ENCODE data around the gene CCDC192.

DNA sequence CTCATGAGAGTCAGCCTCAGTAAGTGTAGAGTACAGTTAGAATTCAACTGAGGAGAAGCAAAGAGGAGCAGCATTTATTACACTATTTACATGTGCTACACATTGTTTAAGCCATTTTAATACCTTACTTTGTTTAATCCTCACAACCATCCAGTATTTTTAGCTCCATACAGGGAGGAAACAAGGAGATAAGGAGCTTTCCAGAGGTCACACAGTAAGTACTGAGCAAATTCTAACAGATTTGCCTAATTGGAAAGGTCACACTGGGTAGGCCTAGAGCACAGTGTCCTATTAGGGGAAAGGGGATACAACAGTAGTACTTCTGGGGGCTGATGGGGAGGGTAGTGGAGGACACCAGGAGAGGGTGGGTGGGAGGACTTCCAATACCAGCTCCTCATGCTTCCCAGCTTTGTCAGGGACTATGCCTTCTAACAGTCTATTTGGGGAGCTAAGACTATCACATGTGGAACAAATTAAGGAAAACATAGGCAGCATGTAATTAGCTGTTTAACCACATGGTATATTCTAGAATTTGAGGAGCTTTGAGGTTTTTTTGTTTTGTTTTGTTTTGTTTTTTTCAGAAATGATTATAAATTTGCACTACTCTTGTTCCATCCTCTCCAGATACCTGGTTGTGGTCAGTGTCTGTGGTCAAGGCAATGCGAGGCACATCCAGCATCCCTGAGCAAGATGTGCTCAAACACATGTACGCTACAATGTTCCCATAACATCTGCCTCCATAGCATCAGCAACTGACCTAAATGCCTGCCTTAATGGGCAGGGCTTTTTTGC is 284.4 kb downstream of the CCDC192 start:
- TF ChIP-seq INSM2 (tag by site-specific recombination; IDR thresholded peaks at IDR 0.05) (no peak), PBX3 (CRISPR knock-in tag; IDR thresholded peaks at IDR 0.05) (no peak), ZNF274 (IDR thresholded peaks at IDR 0.05; ENCODE audit: low read length) (no peak), ZNF274 (tag by site-specific recombination; IDR thresholded peaks at IDR 0.05; ENCODE audit: borderline replicate concordance) (no peak), YY1 (tag by site-specific recombination; IDR thresholded peaks at IDR 0.05) (no peak), SETDB1 (IDR thresholded peaks at IDR 0.05; ENCODE audit: insufficient read length, low read length) (no peak), ZNF707 (tag by site-specific recombination; IDR thresholded peaks at IDR 0.05) (no peak), ZFP69B (tag by site-specific recombination; IDR thresholded peaks at IDR 0.05) (no peak), MEIS1 (CRISPR knock-in tag; IDR thresholded peaks at IDR 0.05; ENCODE audit: borderline replicate concordance) (no peak), ZNF169 (tag by site-specific recombination; IDR thresholded peaks at IDR 0.05) (no peak)
- TF ChIP-seq, protein P1, sequence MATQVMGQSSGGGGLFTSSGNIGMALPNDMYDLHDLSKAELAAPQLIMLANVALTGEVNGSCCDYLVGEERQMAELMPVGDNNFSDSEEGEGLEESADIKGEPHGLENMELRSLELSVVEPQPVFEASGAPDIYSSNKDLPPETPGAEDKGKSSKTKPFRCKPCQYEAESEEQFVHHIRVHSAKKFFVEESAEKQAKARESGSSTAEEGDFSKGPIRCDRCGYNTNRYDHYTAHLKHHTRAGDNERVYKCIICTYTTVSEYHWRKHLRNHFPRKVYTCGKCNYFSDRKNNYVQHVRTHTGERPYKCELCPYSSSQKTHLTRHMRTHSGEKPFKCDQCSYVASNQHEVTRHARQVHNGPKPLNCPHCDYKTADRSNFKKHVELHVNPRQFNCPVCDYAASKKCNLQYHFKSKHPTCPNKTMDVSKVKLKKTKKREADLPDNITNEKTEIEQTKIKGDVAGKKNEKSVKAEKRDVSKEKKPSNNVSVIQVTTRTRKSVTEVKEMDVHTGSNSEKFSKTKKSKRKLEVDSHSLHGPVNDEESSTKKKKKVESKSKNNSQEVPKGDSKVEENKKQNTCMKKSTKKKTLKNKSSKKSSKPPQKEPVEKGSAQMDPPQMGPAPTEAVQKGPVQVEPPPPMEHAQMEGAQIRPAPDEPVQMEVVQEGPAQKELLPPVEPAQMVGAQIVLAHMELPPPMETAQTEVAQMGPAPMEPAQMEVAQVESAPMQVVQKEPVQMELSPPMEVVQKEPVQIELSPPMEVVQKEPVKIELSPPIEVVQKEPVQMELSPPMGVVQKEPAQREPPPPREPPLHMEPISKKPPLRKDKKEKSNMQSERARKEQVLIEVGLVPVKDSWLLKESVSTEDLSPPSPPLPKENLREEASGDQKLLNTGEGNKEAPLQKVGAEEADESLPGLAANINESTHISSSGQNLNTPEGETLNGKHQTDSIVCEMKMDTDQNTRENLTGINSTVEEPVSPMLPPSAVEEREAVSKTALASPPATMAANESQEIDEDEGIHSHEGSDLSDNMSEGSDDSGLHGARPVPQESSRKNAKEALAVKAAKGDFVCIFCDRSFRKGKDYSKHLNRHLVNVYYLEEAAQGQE (tag by site-specific recombination; IDR thresholded peaks at IDR 0.05): no peak
- TF ChIP-seq, protein P2, sequence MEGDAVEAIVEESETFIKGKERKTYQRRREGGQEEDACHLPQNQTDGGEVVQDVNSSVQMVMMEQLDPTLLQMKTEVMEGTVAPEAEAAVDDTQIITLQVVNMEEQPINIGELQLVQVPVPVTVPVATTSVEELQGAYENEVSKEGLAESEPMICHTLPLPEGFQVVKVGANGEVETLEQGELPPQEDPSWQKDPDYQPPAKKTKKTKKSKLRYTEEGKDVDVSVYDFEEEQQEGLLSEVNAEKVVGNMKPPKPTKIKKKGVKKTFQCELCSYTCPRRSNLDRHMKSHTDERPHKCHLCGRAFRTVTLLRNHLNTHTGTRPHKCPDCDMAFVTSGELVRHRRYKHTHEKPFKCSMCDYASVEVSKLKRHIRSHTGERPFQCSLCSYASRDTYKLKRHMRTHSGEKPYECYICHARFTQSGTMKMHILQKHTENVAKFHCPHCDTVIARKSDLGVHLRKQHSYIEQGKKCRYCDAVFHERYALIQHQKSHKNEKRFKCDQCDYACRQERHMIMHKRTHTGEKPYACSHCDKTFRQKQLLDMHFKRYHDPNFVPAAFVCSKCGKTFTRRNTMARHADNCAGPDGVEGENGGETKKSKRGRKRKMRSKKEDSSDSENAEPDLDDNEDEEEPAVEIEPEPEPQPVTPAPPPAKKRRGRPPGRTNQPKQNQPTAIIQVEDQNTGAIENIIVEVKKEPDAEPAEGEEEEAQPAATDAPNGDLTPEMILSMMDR (tag by site-specific recombination; IDR thresholded peaks at IDR 0.05): no peak
- TF ChIP-seq, protein P3, sequence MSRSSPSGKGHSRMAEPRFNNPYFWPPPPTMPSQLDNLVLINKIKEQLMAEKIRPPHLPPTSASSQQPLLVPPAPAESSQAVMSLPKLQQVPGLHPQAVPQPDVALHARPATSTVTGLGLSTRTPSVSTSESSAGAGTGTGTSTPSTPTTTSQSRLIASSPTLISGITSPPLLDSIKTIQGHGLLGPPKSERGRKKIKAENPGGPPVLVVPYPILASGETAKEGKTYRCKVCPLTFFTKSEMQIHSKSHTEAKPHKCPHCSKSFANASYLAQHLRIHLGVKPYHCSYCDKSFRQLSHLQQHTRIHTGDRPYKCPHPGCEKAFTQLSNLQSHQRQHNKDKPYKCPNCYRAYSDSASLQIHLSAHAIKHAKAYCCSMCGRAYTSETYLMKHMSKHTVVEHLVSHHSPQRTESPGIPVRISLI (tag by site-specific recombination; IDR thresholded peaks at IDR 0.05): no peak
- TF ChIP-seq, protein P4, sequence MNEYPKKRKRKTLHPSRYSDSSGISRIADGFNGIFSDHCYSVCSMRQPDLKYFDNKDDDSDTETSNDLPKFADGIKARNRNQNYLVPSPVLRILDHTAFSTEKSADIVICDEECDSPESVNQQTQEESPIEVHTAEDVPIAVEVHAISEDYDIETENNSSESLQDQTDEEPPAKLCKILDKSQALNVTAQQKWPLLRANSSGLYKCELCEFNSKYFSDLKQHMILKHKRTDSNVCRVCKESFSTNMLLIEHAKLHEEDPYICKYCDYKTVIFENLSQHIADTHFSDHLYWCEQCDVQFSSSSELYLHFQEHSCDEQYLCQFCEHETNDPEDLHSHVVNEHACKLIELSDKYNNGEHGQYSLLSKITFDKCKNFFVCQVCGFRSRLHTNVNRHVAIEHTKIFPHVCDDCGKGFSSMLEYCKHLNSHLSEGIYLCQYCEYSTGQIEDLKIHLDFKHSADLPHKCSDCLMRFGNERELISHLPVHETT (tag by site-specific recombination; IDR thresholded peaks at IDR 0.05): no peak
